Esophagus muscularis mucosa (tissue), 4 donors: ENCODE results near the gene MAB21L2. TPM values are rescaled to one million over a fixed set of nuclear protein-coding genes. Genes with fewer than 3 reads are reported as not detected.
A peak's percentile ranks its signal among the peaks of the same experiment; 100 is the strongest.

Source experiments
- DNase-seq: peaks from one replicate; pipeline ENCODE4 v3.0.0-alpha.2; 2017; ENCODE audit errors: extremely low spot score
- H3K27ac ChIP-seq, 4 donors: fragments of 200-600 bp; sonication (generic); replicated peaks in 1 of 4; 1 replicate in 3 of 4; 2 replicates in 1 of 4; pipeline ENCODE4 v1.5.1; 2016 to 2019; ENCODE audit warnings: mild to moderate bottlenecking in 1 of 4
- H3K27me3 ChIP-seq, 4 donors: fragments of 200-600 bp; sonication (generic); one replicate each; pipeline versions ENCODE4 v1.5.1 to v1.6.0; 2016 to 2019
- H3K36me3 ChIP-seq, 4 donors: fragments of 200-600 bp; sonication (generic); one replicate each; pipeline ENCODE4 v1.5.1; 2016 to 2019
- H3K4me1 ChIP-seq, 4 donors: fragments of 200-600 bp; sonication (generic); one replicate each; pipeline ENCODE4 v1.5.1; 2016 to 2019
- H3K4me3 ChIP-seq, 4 donors: fragments of 200-600 bp; sonication (generic); 1 replicate in 2 of 4; 2 replicates in 2 of 4; pipeline ENCODE4 v1.5.1; 2016 to 2019; ENCODE audit warnings: mild to moderate bottlenecking in 4 of 4, moderate library complexity in 1 of 4
- H3K9me3 ChIP-seq, 4 donors: fragments of 200-600 bp; sonication (generic); 1 replicate in 3 of 4; 2 replicates in 1 of 4; pipeline ENCODE4 v1.5.1; 2016 to 2019
- CTCF ChIP-seq, 3 experiments: fragments of 200-600 bp in 2 of 3; fragments of 450-650 bp in 1 of 3; sonication (generic) in 2 of 3; IDR thresholded peaks; one replicate each; pipeline ENCODE4 v1.5.1; 2017 to 2019; ENCODE audit warnings: antibody characterized with exemption in 3 of 3, mild to moderate bottlenecking in 2 of 3, moderate library complexity in 1 of 3
- EP300 ChIP-seq: sonication (generic); formaldehyde crosslinking; IDR thresholded peaks from one replicate; pipeline ENCODE4 v1.6.1; 2017; ENCODE audit warnings: antibody characterized with exemption
- POLR2A ChIP-seq: fragments of 450-650 bp; IDR thresholded peaks from one replicate; pipeline ENCODE4 v1.6.1; 2017; ENCODE audit warnings: antibody characterized with exemption, moderate library complexity, mild to moderate bottlenecking, low read depth
- POLR2AphosphoS5 ChIP-seq, 2 donors: sonication (generic); formaldehyde crosslinking; IDR thresholded peaks; one replicate each; pipeline ENCODE4 v1.6.1; 2017; ENCODE audit warnings: antibody characterized with exemption in 2 of 2
- WGBS: methylation state at CpG from one replicate; pipeline ENCODE4 v1.1.5; 2018; 5-methylcytosine and 5-hydroxymethylcytosine counted together
- intact Hi-C: fragments of 100-400 bp; cut with DNase I; formaldehyde crosslinking; loops from one replicate; pipeline ENCODE4 v1.15.1; 2023
- total RNA-seq, 4 donors: library from RNA; depleted of rRNA; stranded (reverse); fragments of >200 nt; gene quantifications; one replicate each; pipeline versions ENCODE4 v1.1.0 to v1.2.1, GENCODE V29; 2016

Gene MAB21L2
- total RNA-seq, 4 donors from 2014 or later: 0.32 to 1.7 (median 0.42) TPM; not detected in 1

- peak overlapping the region in 3 of 4 donors; percentile 43 to 57 (median 54) for H3K4me3 ChIP-seq
- intact Hi-C loops: no loop called here
- no peaks in the 10 kb centered on the region for H3K36me3 ChIP-seq
- 83% methylated on average over 9 of the region's 9 CpGs for WGBS
- H3K27me3 ChIP-seq: peaks cover 0 to 30% (median 11%) of the 10 kb centered on the region in 4 donors
- no peak for DNase-seq
- no peaks in the 10 kb centered on the region for H3K9me3 ChIP-seq
- peak overlapping the region in 1 of 4 donors; percentile 42 for H3K27ac ChIP-seq
- H3K4me1 ChIP-seq: peaks cover 7 to 26% (median 17%) of the 10 kb centered on the region in 4 donors
- TF ChIP-seq POLR2A (no peak), POLR2AphosphoS5 (IDR thresholded peaks at IDR 0.05) (no peak), EP300 (no peak), CTCF (IDR thresholded peaks at IDR 0.05) (no peak)
Measured at GRCh38 chr4:150580306-150580705, 1.6 kb upstream of the MAB21L2 start.

GRCh38 chr4:150581056-150581605 lies 820 bp upstream of the MAB21L2 start:
- intact Hi-C loops: no loop called here
- no peaks in the 10 kb centered on the region for H3K9me3 ChIP-seq
- H3K27ac ChIP-seq: no peak overlapping the region
- peaks cover 7 to 26% (median 17%) of the 10 kb centered on the region in 4 donors for H3K4me1 ChIP-seq
- peaks cover 0 to 30% (median 11%) of the 10 kb centered on the region in 4 donors for H3K27me3 ChIP-seq
- no peak overlapping the region for H3K4me3 ChIP-seq
- 88% methylated on average over 7 of the region's 7 CpGs for WGBS
- DNase-seq: no peak
- TF ChIP-seq CTCF (IDR thresholded peaks at IDR 0.05) (no peak), EP300 (no peak), POLR2A (no peak), POLR2AphosphoS5 (IDR thresholded peaks at IDR 0.05) (no peak)
- no peaks in the 10 kb centered on the region for H3K36me3 ChIP-seq

- peak overlapping the region in 2 of 4 donors; percentile 2 to 43 for H3K4me3 ChIP-seq
- H3K27me3 ChIP-seq: peaks cover 0 to 30% (median 11%) of the 10 kb centered on the region in 4 donors
- no peaks in the 10 kb centered on the region for H3K9me3 ChIP-seq
- no peak for TF ChIP-seq POLR2AphosphoS5 (IDR thresholded peaks at IDR 0.05)
- no peak for TF ChIP-seq POLR2A
- WGBS: 75% methylated on average over 13 of the region's 13 CpGs
- H3K36me3 ChIP-seq: no peaks in the 10 kb centered on the region
- H3K27ac ChIP-seq: no peak overlapping the region
- intact Hi-C loops: no loop called here
- peaks cover 7 to 26% (median 17%) of the 10 kb centered on the region in 4 donors for H3K4me1 ChIP-seq
- DNase-seq: no peak
Measured at GRCh38 chr4:150581641-150582051, 305 bp upstream of the MAB21L2 start.

- H3K4me3 ChIP-seq: peak overlapping the region; percentile 43 to 51 (median 45)
- peaks cover 0 to 30% (median 11%) of the 10 kb centered on the region in 4 donors for H3K27me3 ChIP-seq
- TF ChIP-seq EP300: no peak
- no peak for TF ChIP-seq POLR2A
- TF ChIP-seq POLR2AphosphoS5 (IDR thresholded peaks at IDR 0.05): no peak
- no peak for TF ChIP-seq CTCF (IDR thresholded peaks at IDR 0.05)
- no peaks in the 10 kb centered on the region for H3K9me3 ChIP-seq
- peaks cover 7 to 26% (median 17%) of the 10 kb centered on the region in 4 donors for H3K4me1 ChIP-seq
- H3K36me3 ChIP-seq: no peaks in the 10 kb centered on the region
- intact Hi-C loops: no loop called here
- no peak overlapping the region for H3K27ac ChIP-seq
- WGBS: 56% methylated on average over 25 of the region's 32 CpGs
- DNase-seq: no peak
Measured at GRCh38 chr4:150582873-150583286, 929 bp downstream of the MAB21L2 start.

- intact Hi-C loops: no loop called here
- peaks cover 0 to 30% (median 11%) of the 10 kb centered on the region in 4 donors for H3K27me3 ChIP-seq
- peaks cover 7 to 26% (median 17%) of the 10 kb centered on the region in 4 donors for H3K4me1 ChIP-seq
- TF ChIP-seq EP300 (no peak), POLR2A (no peak), POLR2AphosphoS5 (IDR thresholded peaks at IDR 0.05) (no peak), CTCF (IDR thresholded peaks at IDR 0.05) (no peak)
- no peaks in the 10 kb centered on the region for H3K36me3 ChIP-seq
- WGBS: 28% methylated on average over 46 of the region's 66 CpGs
- H3K4me3 ChIP-seq: peak overlapping the region; percentile 43 to 51 (median 45)
- DNase-seq: no peak
- no peaks in the 10 kb centered on the region for H3K9me3 ChIP-seq
- no peak overlapping the region for H3K27ac ChIP-seq
Measured at GRCh38 chr4:150583287-150584110, 1.5 kb downstream of the MAB21L2 start.
